ENCODE measurements around the gene TMEM154. TPM values are rescaled to one million over a fixed set of nuclear protein-coding genes. Genes with fewer than 3 reads are reported as not detected.

TMEM154 gene
- total RNA-seq, 2 experiments from 2014 or later: 13.6 to 16.7 TPM

DNA sequence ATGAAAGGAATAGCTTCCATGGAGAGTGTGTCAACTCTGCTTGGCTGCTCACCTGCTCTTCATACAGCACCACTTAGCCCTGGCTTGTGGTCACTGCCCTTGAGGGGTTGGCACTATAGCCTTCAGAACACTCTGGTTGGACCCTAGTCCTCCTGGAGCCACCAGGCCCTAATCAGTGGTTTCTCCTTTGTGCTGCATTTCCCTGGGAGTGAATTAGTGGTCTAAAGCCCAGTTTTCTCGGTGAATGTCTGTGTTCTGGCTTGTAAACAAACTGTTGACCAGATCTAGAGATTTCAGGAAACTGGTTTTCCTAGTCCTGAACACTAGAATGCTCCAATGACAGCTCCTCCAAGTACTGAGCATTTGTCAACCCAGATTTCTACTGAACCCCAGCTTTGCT is 28.6 kb upstream of the TMEM154 start:
- Mint-ChIP-seq H3K27ac (no peak overlapping the region), H3K4me1 (ENCODE audit: low read depth) (no peaks in the 10 kb centered on the region), H3K27me3 (peaks cover 15% of the 10 kb centered on the region), H3K4me3 (no peak overlapping the region), H3K36me3 (ENCODE audit: low read depth) (peaks cover 6% of the 10 kb centered on the region), H3K9me3 (peaks cover 8% of the 10 kb centered on the region)
- ATAC-seq (ENCODE audit: poor library complexity) (no peak), DNase-seq (no peak)
- ChIA-PET CTCF (no interaction called here), POLR2A (no interaction called here)
- H3K9me3 ChIP-seq (ENCODE audit: control insufficient read depth in 1 of 2, insufficient read depth in 1 of 2, low read length in 2 of 2): peaks cover 11 to 15% of the 10 kb centered on the region in 2 experiments
- intact Hi-C loops (cut with DNase I, micrococcal nuclease): no loop called here
- no peaks in the 10 kb centered on the region for H3K27me3 ChIP-seq (ENCODE audit: control insufficient read depth in 1 of 2, insufficient read depth in 2 of 2, low read length in 2 of 2)
- no peak overlapping the region for H3K4me3 ChIP-seq (ENCODE audit: low read length)
- no peak overlapping the region for H3K27ac ChIP-seq (ENCODE audit: low read depth in 1 of 2, low read length in 2 of 2)
- H3K36me3 ChIP-seq (ENCODE audit: insufficient read depth, low read length): no peaks in the 10 kb centered on the region
- TF ChIP-seq, protein P1, sequence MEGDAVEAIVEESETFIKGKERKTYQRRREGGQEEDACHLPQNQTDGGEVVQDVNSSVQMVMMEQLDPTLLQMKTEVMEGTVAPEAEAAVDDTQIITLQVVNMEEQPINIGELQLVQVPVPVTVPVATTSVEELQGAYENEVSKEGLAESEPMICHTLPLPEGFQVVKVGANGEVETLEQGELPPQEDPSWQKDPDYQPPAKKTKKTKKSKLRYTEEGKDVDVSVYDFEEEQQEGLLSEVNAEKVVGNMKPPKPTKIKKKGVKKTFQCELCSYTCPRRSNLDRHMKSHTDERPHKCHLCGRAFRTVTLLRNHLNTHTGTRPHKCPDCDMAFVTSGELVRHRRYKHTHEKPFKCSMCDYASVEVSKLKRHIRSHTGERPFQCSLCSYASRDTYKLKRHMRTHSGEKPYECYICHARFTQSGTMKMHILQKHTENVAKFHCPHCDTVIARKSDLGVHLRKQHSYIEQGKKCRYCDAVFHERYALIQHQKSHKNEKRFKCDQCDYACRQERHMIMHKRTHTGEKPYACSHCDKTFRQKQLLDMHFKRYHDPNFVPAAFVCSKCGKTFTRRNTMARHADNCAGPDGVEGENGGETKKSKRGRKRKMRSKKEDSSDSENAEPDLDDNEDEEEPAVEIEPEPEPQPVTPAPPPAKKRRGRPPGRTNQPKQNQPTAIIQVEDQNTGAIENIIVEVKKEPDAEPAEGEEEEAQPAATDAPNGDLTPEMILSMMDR (IDR thresholded peaks at IDR 0.05): no peak
- H3K4me1 ChIP-seq (ENCODE audit: insufficient read depth, low read length): no peaks in the 10 kb centered on the region

DNA sequence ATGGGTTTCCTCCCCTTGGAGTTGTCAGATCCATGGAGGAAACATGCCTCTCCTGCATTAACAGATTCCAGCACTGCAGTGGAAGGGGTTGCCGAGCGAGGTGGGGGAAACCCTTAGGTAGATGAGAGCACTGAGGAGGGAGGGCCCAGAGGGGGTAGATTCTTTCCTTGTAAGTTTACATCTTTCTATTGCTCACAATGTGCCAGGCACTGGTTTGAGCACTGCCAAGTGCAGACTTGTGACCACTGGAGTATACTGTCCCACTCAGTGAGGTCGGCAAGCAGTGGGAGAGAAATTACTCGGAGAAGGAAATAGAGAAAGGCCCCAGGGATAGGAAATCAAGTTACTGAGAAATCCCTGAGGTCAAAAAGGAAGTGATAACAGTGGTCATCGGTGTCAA is 27.8 kb upstream of the TMEM154 start:
- peaks cover 8% of the 10 kb centered on the region for H3K9me3 Mint-ChIP-seq

DNA sequence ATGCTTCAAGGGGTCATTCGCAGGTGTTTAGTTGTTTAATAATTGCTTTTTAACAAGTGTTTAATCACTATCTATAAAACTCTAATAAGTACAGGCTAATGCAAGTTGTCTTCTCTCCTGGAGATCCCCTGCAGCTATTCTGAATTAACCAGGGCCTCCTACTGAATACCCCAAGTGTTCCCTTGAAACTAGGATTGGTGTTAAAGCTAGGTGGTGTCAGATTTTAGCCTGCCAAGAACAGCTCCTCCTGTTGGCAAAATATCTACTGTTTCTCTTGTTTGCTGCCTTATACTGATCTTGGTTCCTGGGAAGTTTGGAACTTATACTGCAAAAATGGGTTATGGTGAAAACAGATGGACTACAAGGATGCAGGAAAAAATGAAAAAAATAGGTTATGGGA is 26.1 kb upstream of the TMEM154 start:
- POLR2A ChIA-PET: interaction anchor here (1.0 kb wide), 1 partner anchor 33 kb away, joined by 3 read pairs; no protein-coding TSS in a partner anchor
- ATAC-seq (ENCODE audit: poor library complexity) (no peak), DNase-seq (no peak)
- peaks cover 8% of the 10 kb centered on the region for H3K9me3 Mint-ChIP-seq
- Histone ChIP-seq H3K27ac (ENCODE audit: low read depth in 1 of 2, low read length in 2 of 2) (no peak overlapping the region), H3K36me3 (ENCODE audit: insufficient read depth, low read length) (no peaks in the 10 kb centered on the region), H3K9me3 (ENCODE audit: control insufficient read depth in 1 of 2, insufficient read depth in 1 of 2, low read length in 2 of 2) (peaks cover 15% of the 10 kb centered on the region in 2 experiments), H3K4me3 (ENCODE audit: low read length) (no peak overlapping the region), H3K27me3 (ENCODE audit: control insufficient read depth in 1 of 2, insufficient read depth in 2 of 2, low read length in 2 of 2) (no peaks in the 10 kb centered on the region), H3K4me1 (ENCODE audit: insufficient read depth, low read length) (no peaks in the 10 kb centered on the region)
- TF ChIP-seq, protein P1 (IDR thresholded peaks at IDR 0.05): no peak
- intact Hi-C loops (cut with DNase I, micrococcal nuclease): no loop called here
- H3K27me3 Mint-ChIP-seq: peaks cover 15% of the 10 kb centered on the region
- H3K27ac Mint-ChIP-seq: no peak overlapping the region
- H3K4me3 Mint-ChIP-seq: no peak overlapping the region
- peaks cover 6% of the 10 kb centered on the region for H3K36me3 Mint-ChIP-seq (ENCODE audit: low read depth)
- CTCF ChIA-PET: no interaction called here
- no peaks in the 10 kb centered on the region for H3K4me1 Mint-ChIP-seq (ENCODE audit: low read depth)

More for the DNA sequence above, 27.8 kb upstream of the TMEM154 start:
- peaks cover 15% of the 10 kb centered on the region for H3K27me3 Mint-ChIP-seq
- H3K36me3 Mint-ChIP-seq (ENCODE audit: low read depth): peaks cover 6% of the 10 kb centered on the region
- POLR2A ChIA-PET: no interaction called here
- Histone ChIP-seq H3K27me3 (ENCODE audit: control insufficient read depth in 1 of 2, insufficient read depth in 2 of 2, low read length in 2 of 2) (no peaks in the 10 kb centered on the region), H3K9me3 (ENCODE audit: control insufficient read depth in 1 of 2, insufficient read depth in 1 of 2, low read length in 2 of 2) (peaks cover 11 to 15% of the 10 kb centered on the region in 2 experiments), H3K4me1 (ENCODE audit: insufficient read depth, low read length) (no peaks in the 10 kb centered on the region), H3K27ac (ENCODE audit: low read depth in 1 of 2, low read length in 2 of 2) (no peak overlapping the region), H3K4me3 (ENCODE audit: low read length) (no peak overlapping the region), H3K36me3 (ENCODE audit: insufficient read depth, low read length) (no peaks in the 10 kb centered on the region)
- H3K4me1 Mint-ChIP-seq (ENCODE audit: low read depth): no peaks in the 10 kb centered on the region
- CTCF ChIA-PET: no interaction called here
- DNase-seq (no peak), ATAC-seq (ENCODE audit: poor library complexity) (no peak)
- TF ChIP-seq, protein P1 (IDR thresholded peaks at IDR 0.05): no peak
- no peak overlapping the region for H3K4me3 Mint-ChIP-seq
- intact Hi-C loops (cut with DNase I, micrococcal nuclease): no loop called here
- no peak overlapping the region for H3K27ac Mint-ChIP-seq
